VCaP (cell line): ENCODE measurements around the gene RESP18.

Experiments
- H3K27ac ChIP-seq: fragments of 450-650 bp; 2 replicates; pipeline ENCODE4 v1.5.1; 2017
- TF ChIP-seq, protein P1 (sequence below): fragments of 450-650 bp; conservative IDR thresholded peaks from 2 replicates; pipeline ENCODE4 v1.5.1; 2017; ENCODE audit warnings: mild to moderate bottlenecking, moderate library complexity

The RESP18 gene

DNA sequence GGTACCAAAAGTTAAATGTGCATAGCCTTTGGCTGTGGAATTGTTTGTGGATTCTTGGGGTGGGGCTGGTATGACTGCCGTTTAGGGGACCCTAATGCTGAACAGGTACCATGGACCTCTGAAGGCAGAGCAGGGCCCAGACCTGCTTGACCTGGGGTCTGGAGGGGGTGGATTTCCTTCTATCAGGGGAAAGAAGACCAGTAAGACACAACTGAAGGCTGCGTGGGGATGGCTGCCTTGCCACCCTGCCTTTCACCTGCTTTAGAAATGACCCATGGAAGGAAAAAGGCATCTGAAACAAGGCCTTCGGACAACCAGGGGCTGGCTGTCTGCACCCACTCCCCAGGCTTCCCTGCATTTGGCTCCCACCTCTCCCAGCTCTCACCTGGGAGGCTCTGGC, 17.7 kb upstream of the RESP18 start:
- H3K27ac ChIP-seq = no peak overlapping the region
- TF ChIP-seq, protein P1, sequence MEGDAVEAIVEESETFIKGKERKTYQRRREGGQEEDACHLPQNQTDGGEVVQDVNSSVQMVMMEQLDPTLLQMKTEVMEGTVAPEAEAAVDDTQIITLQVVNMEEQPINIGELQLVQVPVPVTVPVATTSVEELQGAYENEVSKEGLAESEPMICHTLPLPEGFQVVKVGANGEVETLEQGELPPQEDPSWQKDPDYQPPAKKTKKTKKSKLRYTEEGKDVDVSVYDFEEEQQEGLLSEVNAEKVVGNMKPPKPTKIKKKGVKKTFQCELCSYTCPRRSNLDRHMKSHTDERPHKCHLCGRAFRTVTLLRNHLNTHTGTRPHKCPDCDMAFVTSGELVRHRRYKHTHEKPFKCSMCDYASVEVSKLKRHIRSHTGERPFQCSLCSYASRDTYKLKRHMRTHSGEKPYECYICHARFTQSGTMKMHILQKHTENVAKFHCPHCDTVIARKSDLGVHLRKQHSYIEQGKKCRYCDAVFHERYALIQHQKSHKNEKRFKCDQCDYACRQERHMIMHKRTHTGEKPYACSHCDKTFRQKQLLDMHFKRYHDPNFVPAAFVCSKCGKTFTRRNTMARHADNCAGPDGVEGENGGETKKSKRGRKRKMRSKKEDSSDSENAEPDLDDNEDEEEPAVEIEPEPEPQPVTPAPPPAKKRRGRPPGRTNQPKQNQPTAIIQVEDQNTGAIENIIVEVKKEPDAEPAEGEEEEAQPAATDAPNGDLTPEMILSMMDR = no peak

DNA sequence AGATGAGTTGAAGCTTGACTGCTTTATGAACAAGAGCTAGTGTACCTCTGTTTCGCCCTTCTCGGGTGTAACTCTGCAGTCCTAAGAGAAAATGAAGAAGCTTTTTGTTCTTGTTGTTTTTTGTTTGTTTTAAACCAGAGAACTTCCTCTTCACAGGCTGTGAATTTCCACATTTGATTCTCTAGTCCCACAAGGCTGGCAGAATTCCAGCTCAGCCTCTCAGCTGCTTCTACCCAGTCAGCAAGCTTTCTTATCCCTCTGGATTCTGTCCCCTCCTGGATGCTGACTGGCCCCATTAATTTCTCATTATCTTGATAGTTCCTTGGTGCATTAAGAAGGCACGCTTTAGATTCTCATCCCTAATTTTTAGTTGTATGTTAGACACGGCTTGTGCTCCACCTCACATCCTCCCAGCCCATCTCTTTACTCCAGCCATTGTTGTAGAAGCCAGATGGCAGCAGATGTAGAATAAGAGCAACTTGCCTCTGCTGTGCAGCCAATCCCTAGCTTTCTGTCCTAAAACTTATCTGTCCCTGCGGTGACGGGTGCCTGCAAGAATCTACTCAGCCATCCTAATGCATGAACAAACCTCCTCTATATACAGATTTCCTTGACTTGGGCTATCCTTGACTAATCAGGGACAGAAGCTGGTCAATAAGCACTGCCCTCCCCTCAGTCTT, 12.3 kb upstream of the RESP18 start:
- TF ChIP-seq, protein P1 = no peak
- H3K27ac ChIP-seq = peak overlapping the region; percentile 29

DNA sequence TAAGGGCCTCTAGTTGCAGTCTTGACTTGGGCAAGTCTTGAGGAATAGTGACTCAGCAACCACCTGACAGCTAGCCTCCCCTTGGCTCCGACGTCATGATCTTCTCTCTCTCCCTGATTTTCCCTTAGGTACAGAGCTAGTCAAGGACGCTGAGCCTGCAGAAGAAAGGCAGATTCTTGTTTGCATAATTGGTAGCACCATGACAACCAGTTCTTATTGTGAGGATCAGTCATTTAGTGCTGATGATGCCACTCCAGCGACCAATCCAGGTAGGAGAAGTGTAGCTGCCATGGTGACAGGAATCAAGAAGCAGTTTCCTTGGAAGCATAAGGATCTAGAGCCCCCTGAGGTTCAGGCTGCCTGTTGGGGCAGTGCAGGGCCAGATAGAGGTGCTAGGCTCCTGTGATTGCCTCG, 2.8 kb upstream of the RESP18 start:
- TF ChIP-seq, protein P1 = no peak

DNA sequence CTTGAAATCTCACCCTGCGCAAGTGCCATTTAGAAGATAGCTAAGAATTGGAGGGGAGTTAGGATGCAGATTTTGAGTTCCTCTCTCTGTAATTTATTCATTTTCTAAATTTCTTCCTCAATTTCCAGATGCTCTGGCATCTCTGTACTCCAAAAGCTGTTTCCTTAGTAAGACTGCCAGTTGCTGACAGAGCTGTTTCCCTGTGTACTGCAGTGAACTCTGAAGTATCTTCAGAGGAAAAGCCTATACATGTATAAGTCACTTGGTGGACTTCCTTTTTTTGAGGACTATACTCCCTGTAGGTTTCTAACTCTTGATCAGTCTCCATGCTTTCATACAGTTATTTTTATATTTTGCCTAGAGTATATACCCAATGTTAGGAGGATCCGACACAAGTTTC, 1.5 kb upstream of the RESP18 start:
- TF ChIP-seq, protein P1 = no peak
- no peak overlapping the region for H3K27ac ChIP-seq

More for the DNA sequence above, 2.8 kb upstream of the RESP18 start:
- no peak overlapping the region for H3K27ac ChIP-seq

DNA sequence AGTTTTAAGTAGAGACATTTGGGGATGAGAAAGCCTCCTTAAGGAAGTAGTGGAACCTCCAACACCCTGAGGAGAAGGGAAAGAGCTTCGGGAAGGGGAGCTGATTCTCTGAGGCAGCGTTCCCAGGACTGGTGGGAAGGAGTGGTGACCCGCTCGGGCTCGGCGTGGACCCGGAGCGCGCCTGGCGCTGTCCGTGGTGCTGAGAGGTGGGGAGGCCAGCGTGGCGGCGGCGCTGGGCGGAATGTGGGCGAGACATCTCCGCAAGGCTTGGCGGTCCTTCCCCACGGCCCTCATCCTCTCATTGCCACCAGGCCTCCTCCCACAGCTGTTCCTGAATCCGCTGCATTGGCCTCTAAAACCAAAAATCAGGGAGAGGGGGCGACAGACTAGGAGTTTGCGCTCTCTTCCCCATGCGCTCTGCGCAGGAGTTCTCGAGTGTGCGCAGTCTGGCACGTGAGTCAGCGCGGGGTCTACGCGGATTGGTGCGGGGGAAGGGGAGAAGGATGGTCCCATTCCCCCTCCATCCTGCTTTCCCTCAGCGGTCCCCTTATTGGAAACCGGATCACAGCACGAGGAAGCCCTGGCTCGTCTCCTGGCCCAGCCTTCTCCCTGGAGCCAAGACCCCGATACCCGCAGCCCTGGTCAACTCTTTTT, 857 bp downstream of the RESP18 start:
- no peak overlapping the region for H3K27ac ChIP-seq
- TF ChIP-seq, protein P1 = no peak

DNA sequence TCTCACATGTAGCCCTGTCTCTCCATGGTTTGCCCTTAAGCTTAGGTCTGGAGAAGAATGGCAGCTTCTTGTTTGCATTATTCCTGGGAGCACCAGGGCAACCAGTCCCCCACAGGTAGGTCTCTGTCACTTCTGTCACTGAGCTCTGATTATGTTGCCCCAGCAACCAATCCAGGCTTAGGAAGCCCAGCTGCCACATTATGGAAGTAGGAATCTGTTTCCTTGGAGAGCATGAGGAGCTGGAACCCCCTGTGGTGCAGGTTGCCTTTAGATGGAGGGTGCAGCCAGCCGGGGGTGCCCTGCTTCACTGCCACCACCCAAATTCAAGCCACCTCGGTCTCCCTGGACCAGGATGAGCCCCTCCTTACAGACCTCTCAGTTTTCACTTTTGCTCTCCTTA, 4.8 kb downstream of the RESP18 start:
- no peak overlapping the region for H3K27ac ChIP-seq
- TF ChIP-seq, protein P1 = no peak

DNA sequence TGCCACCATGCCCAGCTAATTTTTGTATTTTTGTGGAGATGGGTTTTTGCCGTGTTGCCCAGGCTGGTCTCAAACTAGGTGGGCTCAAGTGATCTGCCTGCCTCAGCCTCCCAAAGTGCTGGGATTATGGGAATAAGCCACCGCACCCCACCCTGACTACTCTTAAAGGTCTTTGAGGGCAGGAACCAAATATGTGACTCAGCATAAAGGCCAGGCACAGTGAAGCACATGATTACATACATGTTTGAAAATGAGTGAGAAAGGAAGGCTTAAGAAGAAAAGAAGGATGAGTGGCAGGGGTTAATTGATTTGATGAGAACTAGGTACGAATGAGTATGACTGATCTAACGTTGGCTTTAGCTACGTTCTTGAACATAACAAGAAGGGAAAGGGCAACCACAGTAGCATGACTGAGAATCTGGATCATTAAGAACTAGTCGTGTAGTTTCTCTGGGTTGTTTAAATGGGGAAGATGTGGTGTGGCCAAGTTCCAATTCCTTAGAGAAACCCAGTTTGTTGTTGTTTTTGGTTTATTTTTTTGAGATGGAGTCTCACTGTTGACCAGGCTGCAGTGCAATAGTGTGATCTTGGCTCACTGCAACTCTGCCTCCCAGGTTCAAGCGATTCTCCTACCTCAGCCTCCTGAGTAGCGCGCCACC, 6.8 kb downstream of the RESP18 start:
- no peak overlapping the region for H3K27ac ChIP-seq
- TF ChIP-seq, protein P1 = no peak
